ENCODE results near the gene SMAP1.

The SMAP1 gene

DNA sequence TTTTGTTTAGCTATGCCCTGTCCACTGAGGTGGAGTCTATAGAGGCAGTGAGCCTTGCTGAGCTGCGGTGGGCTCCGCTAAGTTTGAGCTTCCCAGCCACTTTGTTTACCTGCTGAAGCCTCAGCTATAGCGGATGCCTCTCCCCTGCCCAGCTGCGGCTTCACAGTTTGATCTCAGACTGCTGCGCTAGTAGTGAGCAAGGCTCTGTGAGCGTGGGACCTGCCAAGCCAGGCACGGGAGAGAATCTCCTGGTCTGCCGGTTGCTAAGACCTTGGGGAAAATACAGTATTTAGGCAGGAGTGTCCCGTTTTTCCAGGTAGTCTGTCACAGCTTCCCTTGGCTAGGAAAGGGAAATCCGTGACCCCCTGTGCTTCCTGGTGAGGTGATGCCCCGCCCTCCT is 138.4 kb downstream of the SMAP1 start:
- POLR2A ChIA-PET: no interaction called here
- Histone ChIP-seq H3K4me3 (ENCODE audit: low read depth, low read length) (no peak overlapping the region), H3K4me1 (ENCODE audit: control insufficient read depth, insufficient read depth, low read length) (no peaks in the 10 kb centered on the region), H3K36me3 (ENCODE audit: control insufficient read depth in 2 of 2, insufficient read depth in 1 of 2, low read length in 2 of 2) (peaks cover 0 to 7% of the 10 kb centered on the region in 2 experiments; a peak in 1 of 3 replicates), H3K27ac (ENCODE audit: extremely low read depth, low read depth, low read length) (no peak overlapping the region), H3K9me3 (ENCODE audit: control insufficient read depth, insufficient read depth, low read depth, low read length) (no peaks in the 10 kb centered on the region)
- TF ChIP-seq GLIS1 (tag by site-specific recombination; IDR thresholded peaks at IDR 0.05) (no peak), ZNF19 (tag by site-specific recombination; IDR thresholded peaks at IDR 0.05; ENCODE audit: low read depth) (no peak), ZNF121 (tag by site-specific recombination; IDR thresholded peaks at IDR 0.05) (no peak), ZNF664 (tag by site-specific recombination; IDR thresholded peaks at IDR 0.05) (no peak)
- TF ChIP-seq, protein P1, sequence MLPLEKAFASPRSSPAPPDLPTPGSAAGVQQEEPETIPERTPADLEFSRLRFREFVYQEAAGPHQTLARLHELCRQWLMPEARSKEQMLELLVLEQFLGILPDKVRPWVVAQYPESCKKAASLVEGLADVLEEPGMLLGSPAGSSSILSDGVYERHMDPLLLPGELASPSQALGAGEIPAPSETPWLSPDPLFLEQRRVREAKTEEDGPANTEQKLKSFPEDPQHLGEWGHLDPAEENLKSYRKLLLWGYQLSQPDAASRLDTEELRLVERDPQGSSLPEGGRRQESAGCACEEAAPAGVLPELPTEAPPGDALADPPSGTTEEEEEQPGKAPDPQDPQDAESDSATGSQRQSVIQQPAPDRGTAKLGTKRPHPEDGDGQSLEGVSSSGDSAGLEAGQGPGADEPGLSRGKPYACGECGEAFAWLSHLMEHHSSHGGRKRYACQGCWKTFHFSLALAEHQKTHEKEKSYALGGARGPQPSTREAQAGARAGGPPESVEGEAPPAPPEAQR (tag by site-specific recombination; IDR thresholded peaks at IDR 0.05): no peak
- TF ChIP-seq, protein P2, sequence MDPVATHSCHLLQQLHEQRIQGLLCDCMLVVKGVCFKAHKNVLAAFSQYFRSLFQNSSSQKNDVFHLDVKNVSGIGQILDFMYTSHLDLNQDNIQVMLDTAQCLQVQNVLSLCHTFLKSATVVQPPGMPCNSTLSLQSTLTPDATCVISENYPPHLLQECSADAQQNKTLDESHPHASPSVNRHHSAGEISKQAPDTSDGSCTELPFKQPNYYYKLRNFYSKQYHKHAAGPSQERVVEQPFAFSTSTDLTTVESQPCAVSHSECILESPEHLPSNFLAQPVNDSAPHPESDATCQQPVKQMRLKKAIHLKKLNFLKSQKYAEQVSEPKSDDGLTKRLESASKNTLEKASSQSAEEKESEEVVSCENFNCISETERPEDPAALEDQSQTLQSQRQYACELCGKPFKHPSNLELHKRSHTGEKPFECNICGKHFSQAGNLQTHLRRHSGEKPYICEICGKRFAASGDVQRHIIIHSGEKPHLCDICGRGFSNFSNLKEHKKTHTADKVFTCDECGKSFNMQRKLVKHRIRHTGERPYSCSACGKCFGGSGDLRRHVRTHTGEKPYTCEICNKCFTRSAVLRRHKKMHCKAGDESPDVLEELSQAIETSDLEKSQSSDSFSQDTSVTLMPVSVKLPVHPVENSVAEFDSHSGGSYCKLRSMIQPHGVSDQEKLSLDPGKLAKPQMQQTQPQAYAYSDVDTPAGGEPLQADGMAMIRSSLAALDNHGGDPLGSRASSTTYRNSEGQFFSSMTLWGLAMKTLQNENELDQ (tag by site-specific recombination; IDR thresholded peaks at IDR 0.05; ENCODE audit: low read depth): no peak
- CTCF ChIA-PET: no interaction called here

DNA sequence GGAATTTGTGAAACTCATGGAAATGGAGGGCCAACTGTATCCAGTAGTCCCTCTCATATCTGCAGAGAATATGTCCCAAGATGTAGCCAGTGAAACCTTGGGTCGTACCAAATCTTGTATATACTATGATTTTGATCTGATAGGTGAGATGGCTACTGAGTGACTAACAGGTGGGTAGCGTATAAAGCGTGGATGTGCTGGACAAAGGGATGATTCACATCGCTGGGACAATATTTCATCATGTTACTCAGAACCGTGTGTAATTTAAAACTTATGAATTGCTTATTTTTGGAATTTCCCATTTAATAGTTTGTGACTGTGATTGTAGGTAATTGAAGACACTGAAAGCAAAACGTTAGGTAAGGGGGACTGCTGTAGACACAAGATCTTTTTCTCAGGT is 144.1 kb downstream of the SMAP1 start:
- H3K9me3 ChIP-seq (ENCODE audit: control insufficient read depth, insufficient read depth, low read depth, low read length): no peaks in the 10 kb centered on the region
- no peak overlapping the region for H3K4me3 ChIP-seq (ENCODE audit: low read depth, low read length)
- H3K4me1 ChIP-seq (ENCODE audit: control insufficient read depth, insufficient read depth, low read length): peaks cover 14% of the 10 kb centered on the region; the same call in 1 of the 2 replicates
- POLR2A ChIA-PET: no interaction called here
- peaks cover 0 to 4% of the 10 kb centered on the region in 2 experiments; a peak in 1 of 3 replicates for H3K36me3 ChIP-seq (ENCODE audit: control insufficient read depth in 2 of 2, insufficient read depth in 1 of 2, low read length in 2 of 2)
- no peak overlapping the region for H3K27ac ChIP-seq (ENCODE audit: extremely low read depth, low read depth, low read length)
- CTCF ChIA-PET: no interaction called here
- TF ChIP-seq ZBTB21 (tag by site-specific recombination; IDR thresholded peaks at IDR 0.05): no peak
- TF ChIP-seq, protein P3, sequence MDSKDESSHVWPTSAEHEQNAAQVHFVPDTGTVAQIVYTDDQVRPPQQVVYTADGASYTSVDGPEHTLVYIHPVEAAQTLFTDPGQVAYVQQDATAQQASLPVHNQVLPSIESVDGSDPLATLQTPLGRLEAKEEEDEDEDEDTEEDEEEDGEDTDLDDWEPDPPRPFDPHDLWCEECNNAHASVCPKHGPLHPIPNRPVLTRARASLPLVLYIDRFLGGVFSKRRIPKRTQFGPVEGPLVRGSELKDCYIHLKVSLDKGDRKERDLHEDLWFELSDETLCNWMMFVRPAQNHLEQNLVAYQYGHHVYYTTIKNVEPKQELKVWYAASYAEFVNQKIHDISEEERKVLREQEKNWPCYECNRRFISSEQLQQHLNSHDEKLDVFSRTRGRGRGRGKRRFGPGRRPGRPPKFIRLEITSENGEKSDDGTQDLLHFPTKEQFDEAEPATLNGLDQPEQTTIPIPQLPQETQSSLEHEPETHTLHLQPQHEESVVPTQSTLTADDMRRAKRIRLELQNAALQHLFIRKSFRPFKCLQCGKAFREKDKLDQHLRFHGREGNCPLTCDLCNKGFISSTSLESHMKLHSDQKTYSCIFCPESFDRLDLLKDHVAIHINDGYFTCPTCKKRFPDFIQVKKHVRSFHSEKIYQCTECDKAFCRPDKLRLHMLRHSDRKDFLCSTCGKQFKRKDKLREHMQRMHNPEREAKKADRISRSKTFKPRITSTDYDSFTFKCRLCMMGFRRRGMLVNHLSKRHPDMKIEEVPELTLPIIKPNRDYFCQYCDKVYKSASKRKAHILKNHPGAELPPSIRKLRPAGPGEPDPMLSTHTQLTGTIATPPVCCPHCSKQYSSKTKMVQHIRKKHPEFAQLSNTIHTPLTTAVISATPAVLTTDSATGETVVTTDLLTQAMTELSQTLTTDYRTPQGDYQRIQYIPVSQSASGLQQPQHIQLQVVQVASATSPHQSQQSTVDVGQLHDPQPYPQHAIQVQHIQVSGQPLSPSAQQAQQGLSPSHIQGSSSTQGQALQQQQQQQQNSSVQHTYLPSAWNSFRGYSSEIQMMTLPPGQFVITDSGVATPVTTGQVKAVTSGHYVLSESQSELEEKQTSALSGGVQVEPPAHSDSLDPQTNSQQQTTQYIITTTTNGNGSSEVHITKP (tag by site-specific recombination; IDR thresholded peaks at IDR 0.05): peak; percentile 28; the same call in 1 of the 2 replicates

DNA sequence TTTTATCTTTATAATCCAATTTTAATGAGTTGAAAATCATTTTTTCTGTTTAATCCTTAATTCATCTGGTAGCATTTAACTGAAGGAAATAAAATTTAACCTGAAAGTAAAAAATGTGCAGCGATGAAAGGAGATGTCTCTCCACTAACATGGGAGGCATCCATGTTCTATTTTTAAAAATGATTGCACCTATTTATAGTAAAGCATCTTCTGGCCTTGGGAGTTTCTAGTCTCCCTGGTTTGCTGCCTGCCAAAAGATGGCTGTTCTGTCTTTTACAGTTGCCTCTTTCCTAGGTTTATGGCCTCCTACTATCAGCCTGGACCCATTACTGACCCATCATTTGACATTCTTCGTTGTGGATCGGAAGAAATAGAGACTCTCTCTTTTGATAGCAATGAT is 146.2 kb downstream of the SMAP1 start:
- H3K9me3 ChIP-seq (ENCODE audit: control insufficient read depth, insufficient read depth, low read depth, low read length): no peaks in the 10 kb centered on the region
- H3K4me3 ChIP-seq (ENCODE audit: low read depth, low read length): no peak overlapping the region
- ChIA-PET CTCF (no interaction called here), POLR2A (no interaction called here)
- H3K4me1 ChIP-seq (ENCODE audit: control insufficient read depth, insufficient read depth, low read length): peaks cover 14% of the 10 kb centered on the region; the same call in 1 of the 2 replicates
- TF ChIP-seq ZNF629 (tag by site-specific recombination; IDR thresholded peaks at IDR 0.05): no peak
- TF ChIP-seq, protein P4, sequence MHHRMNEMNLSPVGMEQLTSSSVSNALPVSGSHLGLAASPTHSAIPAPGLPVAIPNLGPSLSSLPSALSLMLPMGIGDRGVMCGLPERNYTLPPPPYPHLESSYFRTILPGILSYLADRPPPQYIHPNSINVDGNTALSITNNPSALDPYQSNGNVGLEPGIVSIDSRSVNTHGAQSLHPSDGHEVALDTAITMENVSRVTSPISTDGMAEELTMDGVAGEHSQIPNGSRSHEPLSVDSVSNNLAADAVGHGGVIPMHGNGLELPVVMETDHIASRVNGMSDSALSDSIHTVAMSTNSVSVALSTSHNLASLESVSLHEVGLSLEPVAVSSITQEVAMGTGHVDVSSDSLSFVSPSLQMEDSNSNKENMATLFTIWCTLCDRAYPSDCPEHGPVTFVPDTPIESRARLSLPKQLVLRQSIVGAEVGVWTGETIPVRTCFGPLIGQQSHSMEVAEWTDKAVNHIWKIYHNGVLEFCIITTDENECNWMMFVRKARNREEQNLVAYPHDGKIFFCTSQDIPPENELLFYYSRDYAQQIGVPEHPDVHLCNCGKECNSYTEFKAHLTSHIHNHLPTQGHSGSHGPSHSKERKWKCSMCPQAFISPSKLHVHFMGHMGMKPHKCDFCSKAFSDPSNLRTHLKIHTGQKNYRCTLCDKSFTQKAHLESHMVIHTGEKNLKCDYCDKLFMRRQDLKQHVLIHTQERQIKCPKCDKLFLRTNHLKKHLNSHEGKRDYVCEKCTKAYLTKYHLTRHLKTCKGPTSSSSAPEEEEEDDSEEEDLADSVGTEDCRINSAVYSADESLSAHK (tag by site-specific recombination; IDR thresholded peaks at IDR 0.05): peak; percentile 31; the same call in 1 of the 2 replicates
- no peak overlapping the region for H3K27ac ChIP-seq (ENCODE audit: extremely low read depth, low read depth, low read length)
- H3K36me3 ChIP-seq (ENCODE audit: control insufficient read depth in 2 of 2, insufficient read depth in 1 of 2, low read length in 2 of 2): peaks cover 0 to 4% of the 10 kb centered on the region in 2 experiments; a peak in 1 of 3 replicates
